Globus pallidus (tissue), 1 donor: ENCODE results near the gene VASH2.

Experiments
- DNase-seq: peaks from one replicate; pipeline ENCODE4 v3.0.0-alpha.2; 2015; ENCODE audit warnings: low spot score

Gene VASH2

DNA sequence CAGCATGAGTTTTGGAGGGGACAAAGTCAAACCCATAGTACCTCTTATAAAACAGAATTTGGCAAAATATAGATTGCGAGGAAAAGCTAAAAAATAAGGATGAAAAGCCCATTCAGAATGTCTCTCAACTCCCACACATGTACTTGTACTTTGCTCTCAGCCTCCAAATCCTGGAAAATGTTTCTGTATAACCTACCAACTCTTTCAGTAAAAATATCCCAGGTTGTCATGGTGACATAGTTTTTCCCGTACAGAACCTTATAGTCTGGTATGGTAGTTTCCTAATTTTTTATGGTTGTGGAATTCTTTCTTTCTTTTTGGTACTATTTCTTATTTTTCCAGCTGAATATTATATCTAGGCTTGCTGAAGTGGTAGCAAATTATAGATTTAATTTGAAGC lies 85.2 kb downstream of the VASH2 start:
- no peak for DNase-seq
